ENCODE data around the gene ATP5F1A.

ATP5F1A gene

DNA sequence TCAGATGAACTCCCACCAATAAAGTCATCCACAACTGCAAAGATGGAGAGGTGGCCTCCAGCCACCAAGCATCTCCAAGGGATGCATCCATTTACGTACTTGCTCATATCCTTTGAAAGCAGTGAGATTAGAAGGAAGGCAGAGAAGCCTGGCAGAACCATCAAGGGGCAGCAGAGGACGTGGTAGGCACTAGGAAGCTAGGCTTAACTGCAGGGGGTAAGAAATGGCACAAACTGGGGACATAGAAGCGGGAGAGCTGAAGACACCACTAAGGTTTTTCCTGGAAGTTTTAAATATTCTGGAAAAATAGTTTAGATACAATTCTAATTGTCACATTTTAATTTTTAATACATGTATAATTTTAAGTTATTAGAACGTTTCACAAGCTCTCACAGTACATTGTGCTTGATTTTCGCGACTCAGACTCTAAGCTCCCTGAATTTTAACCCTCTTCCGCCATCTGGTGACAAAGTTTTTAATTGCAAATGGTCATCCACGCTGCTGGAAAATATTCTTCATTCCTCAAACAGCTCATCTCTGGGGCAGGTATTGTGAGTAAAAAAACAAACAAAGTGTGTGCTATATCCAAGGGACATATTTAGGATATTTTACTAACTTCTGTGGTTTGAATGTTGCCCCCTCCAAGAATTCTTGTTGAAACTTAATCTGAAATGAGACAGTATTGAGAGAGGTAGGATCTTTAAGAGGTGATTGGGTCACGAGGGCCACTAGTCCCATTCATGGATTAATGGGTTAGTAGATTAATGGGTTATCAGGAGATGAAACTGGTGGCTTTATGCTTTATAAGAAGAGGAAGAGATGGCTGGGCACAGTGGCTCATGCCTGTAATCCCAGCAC, 24.4 kb downstream of the ATP5F1A start:
- DNase-seq (ENCODE audit: low spot score) = no peak

DNA sequence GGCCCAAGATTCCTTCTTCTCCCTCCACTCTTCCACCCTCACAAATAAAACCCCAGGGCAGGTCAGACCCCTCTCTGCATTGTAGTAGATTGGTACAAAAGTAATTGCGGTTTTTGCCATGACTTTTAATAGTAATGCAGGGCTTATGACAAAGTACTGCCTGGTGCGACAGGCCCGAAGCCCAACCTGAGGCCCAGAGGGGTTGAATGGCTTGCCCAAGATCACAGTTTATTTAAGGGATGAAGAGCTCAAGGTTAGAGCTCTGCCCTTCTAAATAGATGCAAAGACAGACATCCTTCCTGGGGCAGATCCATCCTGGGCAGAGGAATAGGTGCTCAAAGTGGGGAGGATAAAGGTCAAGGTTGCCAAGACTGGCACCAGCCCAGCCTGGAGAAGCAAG, 25.1 kb downstream of the ATP5F1A start:
- DNase-seq (ENCODE audit: low spot score) = no peak

DNA sequence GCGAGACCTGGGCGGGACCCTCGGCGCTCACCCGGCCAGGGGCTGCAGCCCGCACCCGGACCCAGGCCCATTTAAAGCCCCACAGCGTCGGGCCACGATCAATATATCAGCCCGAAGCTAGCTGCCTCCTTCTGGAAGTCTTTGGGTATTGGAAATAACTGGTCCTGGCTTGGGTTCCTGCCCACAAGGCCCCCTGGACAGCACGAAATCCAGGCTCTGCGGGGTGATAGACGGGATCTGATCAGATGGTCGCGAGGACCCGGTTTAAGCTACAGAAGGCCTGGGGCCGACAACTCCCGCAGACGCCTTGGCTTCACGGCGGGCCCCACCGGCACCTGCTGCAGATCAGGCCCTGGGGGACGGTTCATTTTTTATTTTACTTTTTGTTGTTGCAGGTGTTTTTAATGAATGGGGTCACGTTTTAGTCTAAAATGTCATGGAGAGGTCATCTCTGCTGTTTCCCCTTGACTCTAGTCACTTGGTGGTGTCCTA, 25.7 kb downstream of the ATP5F1A start:
- DNase-seq (ENCODE audit: low spot score) = no peak

DNA sequence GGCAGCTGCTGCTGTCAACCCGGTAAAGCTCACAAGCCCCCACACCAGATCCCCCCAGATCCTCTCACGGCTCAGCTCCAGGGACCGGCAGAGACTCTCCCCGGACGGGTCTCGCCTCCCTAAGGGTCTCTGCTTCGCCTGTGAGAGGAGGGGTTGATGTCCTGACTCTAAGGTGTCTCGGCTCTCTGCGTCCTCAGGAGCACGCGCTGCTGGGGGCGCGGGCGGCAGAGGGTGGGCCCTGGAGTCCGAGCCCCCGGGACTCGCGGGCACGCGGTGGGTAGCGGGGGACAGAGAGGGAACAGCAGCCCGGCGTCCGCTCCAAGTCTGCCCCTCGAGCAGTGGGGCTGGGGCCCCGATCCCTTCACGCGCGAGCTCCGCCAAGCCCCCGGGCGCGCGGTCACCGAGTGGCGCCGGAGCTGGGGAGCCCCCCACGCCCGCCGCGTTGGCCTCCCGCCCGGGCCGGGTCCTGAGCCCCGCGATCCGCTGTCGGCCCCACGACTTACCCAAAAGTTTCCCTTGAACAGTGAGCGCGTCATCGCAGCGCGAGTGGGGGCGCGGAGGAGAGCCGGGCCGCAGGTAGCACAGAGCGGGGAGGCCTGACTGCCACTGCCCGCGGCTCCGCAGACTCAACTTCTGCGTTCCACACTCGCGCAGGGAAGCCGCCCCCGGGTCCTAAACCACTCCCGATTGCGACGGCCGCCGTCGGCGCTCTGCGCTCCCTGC, 26.3 kb downstream of the ATP5F1A start, which contains the start of gene PSTPIP2:
PSTPIP2 (minus strand) TSS at position 608 of the 723 bp plus-strand sequence; CDS start at position 536, 72 bp downstream.
- DNase-seq (ENCODE audit: low spot score) = peak; percentile 19

DNA sequence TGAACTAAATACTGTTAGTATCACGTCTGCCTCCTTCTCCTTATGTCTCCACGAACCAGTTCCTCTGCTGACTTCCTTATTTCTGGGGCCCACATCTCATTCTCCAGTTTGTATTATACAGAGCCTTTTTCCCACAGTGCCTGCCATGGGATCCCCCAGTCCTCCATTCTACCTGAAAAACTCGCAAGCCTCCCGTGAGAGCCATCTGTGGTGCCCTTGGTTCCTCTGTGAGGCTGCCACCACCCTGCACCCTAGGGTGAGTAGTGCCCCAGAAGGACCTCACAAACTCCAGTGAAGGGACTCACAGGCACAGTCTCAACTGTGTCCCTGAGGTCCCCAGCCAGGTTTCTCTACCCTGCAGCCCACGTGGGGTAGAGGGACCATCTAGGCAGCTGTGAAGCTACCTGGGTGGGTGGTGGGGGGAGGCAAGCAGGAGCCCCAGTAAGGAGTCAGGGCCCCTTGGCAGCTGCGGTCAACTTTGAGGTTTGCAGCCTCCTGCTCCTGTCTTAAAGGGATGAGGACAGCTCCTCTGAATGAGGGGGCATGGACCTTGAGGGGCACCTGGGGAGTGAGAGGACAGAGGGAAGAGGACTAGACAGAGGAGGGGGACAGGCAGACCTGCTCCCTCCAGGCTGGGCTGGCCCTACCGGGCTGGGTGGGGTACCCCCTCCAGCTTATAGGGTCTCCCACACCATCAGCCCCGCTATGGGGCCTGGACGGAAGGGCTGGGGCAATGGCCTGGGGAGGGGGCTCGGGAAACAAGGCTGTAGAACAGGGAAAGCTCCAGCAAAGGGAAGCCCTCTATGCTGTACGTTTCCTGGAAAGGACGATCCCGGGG, 27.1 kb downstream of the ATP5F1A start:
- DNase-seq (ENCODE audit: low spot score) = no peak

DNA sequence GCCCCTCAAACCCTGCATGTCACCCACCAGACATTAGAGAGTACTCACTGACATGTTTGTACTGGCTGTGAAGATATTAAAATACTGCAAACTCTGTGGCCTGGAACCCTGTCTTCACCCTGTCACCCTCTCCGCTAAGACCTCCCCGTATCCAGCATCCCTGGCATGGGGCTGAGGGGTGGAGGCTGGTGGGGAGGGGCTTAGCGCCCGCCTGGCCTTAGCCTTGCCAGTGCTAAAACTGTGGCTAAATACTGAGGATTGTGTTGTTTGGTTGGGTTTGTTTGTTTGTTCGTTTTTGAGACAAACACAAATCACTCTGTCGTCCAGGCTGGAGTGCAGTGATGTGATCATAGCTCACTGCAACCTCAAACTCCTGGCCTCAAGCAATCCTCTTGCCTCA, 27.9 kb downstream of the ATP5F1A start:
- no peak for DNase-seq (ENCODE audit: low spot score)

DNA sequence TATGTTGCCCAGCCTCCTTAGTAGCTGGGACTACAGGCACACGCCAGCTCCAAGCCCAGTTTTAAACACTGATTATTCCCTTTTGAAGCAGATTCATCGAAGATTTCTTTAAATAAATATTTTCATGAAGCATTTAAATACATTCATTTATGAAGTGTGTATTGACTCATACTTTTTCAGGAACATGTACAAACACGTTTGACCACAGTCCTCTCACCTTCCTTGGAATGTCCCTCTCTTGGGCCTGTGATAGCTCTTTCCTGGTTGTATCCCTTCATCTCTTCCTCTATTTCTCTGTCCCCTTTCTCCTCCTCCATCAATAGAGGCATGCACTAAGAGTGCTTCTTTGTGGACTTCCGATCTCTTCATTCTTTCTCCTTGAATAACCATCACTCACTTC, 28.6 kb downstream of the ATP5F1A start:
- DNase-seq (ENCODE audit: low spot score) = no peak

DNA sequence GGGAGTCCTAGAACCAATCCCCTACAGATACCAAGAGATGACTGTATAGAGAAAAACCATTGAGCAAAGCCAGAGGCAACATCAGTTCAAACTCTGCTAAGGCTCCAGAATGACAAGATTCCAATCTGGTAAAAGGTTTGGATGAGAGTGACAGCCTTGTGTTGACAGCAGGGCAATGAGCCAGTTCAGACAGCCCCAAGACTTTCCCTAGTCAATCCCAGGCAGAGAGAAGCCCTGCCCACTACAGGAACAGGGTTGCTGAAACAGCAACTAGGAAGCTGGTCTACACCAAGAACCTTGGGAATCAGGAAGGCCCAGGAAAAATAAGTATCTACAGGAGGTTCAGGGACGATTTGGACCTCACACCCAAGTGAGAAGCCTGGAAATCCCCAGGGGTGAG, 29.3 kb downstream of the ATP5F1A start:
- no peak for DNase-seq (ENCODE audit: low spot score)

DNA sequence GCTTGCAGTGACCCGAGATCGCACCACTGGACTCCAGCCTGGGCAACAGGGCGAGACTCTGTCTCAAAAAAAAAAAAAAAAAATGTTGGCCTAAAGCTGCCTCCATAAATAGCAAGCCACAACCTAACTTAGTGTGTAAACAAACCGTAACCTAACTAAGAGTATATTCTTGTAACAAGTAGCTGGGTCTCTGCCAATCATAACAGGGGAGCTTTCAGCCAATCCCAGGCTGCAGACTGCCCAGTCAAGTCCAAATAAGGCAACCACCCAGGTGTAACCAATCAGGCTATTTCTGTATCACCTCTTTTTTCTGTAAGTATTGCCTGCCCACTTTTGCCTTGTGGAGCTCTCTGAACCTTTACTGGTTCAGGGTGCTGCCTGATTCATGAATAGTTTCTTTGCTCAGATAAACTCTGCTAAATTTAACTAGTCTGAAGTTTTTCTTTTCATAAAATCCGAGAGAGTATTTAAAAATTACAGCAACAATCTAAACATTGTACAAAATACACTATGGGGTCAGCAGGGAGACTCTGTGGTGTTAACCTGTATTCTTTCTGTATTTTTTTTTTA, 30.6 kb downstream of the ATP5F1A start:
- DNase-seq (ENCODE audit: low spot score) = no peak

DNA sequence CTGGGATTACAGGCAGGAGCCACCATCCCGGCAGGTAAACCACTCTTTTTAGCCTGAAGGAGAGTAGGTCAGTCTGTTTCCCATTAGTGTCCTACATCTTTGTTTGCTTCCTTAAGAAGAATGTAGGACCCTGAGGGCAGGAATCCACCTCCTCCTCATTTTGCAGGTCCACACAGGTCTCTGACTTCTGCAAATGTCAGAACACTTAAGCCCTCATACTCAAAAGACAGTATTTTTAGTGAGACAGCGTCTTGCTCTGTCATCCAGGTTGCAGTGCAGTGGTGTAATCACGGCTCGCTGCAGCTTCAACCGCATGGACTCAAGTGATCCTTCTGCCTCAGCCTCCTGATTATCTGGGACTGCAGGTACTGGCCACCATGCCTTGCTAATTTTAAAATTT, 35.3 kb downstream of the ATP5F1A start:
- DNase-seq (ENCODE audit: low spot score) = no peak

DNA sequence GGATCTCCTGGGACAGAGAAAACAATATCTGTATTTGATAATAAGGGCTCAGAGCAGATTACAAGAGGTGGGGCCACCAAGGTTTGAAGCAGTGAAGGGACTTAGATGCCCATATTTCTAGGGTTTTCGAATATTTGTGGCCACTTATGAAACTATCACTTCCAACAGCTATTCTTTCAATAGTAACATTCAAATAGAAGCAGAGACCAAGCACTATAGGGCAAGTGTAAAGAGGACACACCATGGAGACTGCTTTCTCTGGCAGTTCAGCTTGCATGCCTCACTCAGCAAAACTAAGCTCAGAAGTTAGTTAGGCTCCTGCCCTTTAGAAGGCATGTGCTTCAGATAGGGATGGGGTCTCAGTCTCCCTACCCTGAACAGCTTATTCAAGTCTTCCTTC, 36.3 kb downstream of the ATP5F1A start:
- no peak for DNase-seq (ENCODE audit: low spot score)

DNA sequence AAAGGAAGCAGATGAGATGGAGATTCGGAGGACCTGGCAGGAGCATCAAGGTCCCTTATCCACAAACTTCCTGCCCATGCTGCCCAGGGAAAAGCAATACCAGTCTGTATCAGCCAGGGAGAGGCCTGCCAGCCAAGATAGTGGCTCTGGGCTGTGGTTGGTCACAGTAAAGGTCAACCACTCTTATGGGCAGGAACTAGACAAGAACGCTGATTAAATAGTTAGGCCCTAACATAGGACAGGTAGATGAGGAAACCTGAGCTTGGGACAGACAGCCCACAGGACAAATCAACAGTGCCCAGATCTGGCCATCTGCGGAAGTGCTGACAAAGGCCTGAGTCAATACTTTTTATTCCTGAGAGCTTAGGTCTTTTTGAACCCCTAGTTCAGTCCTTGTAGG, 36.7 kb downstream of the ATP5F1A start:
- no peak for DNase-seq (ENCODE audit: low spot score)

DNA sequence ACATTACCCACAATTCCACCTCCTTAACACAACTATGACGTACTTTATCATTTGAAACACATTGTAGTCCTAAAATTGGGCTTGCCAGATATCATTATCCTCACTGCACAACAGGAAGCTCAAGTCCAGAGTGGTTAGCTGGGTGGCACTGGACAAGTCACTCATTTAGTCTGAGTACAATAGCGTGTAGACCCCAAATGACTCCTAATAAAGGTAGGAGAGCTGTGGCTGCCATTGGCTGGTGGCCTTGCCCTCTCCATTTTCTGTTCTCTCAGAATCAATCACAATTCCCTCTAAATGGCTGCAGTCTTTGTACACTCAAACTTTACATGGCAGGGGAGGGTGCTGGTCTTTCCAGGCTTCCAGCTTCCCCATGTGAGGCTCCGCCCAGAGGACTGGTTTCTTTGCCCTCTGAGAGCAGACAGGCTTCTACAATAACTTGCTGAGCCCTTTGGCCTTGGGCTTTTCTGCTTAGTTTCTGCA, 37.7 kb downstream of the ATP5F1A start:
- no peak for DNase-seq (ENCODE audit: low spot score)

DNA sequence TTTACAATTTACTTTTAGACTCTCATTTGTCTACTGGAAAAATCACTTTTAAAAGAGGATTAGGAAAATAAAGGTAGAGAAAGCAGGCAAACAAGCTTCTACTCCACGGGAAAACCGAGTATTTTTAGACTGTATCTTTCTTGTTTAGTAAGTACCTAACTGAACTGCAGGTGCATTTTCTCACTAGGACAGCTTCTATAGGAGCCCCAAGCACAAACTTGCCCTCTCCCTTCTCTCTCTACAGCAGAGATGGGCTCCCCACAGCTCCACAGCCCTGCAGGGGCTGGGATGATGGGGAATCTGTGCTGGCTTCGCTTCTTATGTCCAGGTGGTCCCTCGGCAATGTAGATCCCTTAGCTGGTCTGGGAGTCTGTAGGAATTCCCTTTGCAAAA, 42.3 kb downstream of the ATP5F1A start:
- no peak for DNase-seq (ENCODE audit: low spot score)

DNA sequence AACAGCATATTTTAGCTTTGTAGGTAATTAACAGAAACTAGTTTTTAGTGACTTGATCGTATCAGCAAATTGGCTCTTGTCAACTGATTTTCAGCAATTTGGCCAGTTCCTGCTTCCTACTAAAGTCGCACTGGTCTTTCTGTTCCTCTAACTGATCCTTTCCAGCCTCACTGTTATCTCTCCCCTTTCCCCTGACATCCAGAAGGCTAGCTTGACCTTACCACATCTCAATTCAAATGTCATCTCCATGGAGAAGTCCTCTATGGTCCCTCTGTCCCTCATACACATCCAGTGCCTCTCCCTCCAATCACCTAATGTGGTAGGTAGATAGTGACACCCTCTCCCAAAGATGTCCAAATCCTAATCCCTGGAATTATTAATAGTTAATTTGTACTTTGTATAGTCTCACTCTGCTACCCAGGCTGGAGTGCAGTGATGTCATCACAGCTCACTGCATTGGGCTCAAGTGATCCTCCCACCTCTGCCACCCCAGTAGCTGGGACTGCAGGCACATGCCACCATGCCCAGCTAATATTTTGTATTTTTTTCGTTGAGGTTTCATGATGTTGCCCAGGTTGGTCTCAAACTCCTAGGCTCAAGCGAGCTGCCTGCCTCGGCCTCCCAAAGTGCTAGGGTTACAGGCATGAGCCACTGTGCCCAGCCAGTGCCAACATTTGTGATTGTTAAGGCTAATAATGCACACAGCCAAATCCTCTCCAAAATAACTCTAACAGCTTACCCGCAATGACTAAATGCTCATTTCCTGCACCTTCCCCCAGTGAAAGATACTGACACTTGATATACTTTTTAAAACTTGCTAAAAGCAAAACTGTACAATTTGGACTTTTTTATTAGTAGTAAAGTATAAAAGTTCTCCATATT, 42.9 kb downstream of the ATP5F1A start:
- DNase-seq (ENCODE audit: low spot score) = no peak

DNA sequence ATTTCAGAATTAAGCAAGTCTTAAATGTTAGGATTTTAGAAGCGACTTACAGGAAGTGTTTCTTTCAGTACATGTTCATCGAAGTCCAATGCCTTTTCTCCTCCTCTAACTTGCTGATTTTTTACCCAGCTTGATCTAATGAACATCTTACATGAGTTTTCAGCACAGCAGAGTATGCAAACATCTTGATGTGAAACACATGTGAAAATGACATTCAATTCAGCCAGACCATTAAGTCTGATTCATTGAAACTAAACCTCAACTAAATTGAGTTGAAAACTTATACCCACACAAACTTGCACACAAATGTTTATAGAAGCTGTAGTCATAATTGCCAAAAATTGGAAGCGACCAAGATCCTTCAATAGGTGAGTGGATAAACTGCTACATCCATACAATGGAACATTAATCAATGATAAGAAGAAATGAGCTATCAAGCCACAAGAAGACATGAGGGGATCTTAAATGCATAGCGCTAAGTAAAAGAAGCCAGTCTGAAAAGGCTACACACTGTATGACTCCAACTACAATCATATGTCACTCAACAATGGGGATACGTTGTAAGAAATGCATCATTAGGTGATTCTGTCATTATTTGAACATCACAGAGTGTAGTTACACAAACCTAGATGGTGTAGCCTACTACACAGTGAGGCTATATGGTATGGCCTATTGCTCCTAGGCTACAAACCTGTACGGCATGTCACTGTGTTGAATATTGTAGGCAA, 44.6 kb downstream of the ATP5F1A start:
- no peak for DNase-seq (ENCODE audit: low spot score)

DNA sequence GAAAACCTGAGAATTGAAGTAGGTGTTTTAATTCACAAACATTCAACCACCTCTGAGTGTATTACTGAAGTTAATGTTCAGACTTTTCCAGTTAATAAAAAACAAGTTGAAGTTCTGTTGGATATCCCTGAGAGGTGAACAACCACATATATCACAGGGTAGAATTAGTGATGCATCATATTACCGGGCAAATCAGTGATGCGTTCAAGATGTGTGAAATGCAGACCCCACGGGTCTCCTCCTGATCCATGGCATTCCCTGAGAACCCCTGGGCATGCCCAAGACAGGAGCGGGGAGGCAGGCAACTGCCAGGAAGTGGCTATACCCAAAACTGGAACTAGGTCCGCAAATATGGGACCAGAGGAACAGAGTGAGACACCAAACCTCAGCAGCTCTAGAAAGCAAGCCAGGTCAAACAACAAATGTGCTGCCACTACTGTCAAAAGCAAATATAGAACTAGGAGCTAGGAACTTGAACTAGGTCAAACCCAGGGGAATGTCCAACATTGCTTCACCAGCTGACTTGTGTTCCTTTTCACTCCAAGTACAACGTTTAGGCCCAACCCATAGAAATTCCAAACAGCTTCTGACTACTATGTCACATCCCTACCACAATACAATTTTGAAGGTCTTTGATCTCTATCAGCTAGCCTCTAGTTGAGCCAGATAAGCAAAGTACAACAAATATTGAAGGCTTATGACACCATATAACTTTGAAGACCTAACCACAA, 46.2 kb downstream of the ATP5F1A start:
- DNase-seq (ENCODE audit: low spot score) = peak; percentile 43

DNA sequence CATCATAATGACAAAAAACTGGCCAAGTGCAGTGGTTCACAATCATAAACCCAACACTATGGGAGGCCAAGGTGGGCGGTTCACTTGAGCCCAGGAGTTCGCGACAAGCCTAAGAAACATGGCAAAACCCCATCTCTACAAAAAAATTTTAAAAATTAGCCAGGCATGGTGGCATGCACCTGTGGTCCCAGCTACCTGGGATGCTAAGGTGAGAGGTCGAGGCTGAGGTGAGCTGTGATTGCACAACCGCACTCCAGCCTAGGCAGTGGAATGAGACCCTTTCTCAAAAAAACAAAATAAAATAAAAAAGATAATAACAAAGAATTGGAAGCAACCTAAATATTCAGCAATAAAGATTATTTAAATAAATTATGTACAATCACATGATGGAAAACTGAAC, 47.8 kb downstream of the ATP5F1A start:
- DNase-seq (ENCODE audit: low spot score) = no peak

DNA sequence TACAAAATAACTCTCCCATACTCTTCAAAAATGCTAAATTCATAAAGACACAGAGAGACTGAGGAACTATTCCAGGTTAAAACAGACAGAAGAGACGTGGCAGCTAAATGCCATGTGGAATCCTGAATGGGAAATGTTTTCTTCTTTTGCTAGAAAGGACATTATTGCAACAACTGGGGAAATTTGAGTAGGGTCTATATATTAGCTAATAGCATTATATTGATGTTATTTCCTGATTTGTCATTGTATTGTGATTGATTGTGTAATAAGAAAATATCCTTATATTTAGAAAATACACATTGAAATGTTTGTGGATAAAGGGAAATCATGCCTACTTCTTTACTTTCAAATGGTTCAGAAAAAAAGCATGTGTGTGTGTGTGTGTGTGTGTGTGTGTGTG, 49.5 kb downstream of the ATP5F1A start:
- DNase-seq (ENCODE audit: low spot score) = no peak

Measured in HuH-7.5 (cell line).